HG02970 (cell line): ENCODE measurements around the gene KDM4C.
"Not testable (repeated sequence)": the region's sequence is repeated elsewhere in the genome, so short reads cannot be mapped to it uniquely, and the experiment has no call there.

Experiments
- ATAC-seq: cut with Tn5 transposase; IDR thresholded peaks from one replicate; pipeline ENCODE4 v1.9.1; 2021; ENCODE audit warnings: mild to moderate bottlenecking, moderate library complexity, moderate number of reproducible peaks; ENCODE audit not compliant: unreplicated experiment, low FRiP score

Gene KDM4C

GRCh38 chr9:6794936-6795335 is 37.2 kb downstream of the KDM4C start:
- ATAC-seq = no peak

- no peak for ATAC-seq
Observed at GRCh38 chr9:6802926-6803325, 45.2 kb downstream of the KDM4C start.

DNA sequence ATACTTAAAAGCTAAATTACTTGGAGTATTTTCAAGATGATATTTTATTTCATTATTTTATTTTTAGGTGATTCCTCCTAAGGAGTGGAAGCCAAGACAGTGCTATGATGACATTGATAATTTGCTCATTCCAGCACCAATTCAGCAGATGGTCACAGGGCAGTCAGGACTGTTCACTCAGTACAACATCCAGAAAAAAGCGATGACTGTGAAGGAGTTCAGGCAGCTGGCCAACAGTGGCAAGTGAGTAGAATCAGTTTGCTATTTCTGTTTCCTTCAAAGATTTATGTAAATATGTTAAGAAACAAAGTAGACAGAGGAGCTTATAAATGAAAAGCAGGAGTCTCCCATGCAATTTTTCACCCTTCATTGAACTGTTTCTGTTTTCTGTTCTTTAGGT is 47.8 kb downstream of the KDM4C start:
- no peak for ATAC-seq

GRCh38 chr9:6806318-6806717 is 48.5 kb downstream of the KDM4C start:
- not testable (repeated sequence) for ATAC-seq

DNA sequence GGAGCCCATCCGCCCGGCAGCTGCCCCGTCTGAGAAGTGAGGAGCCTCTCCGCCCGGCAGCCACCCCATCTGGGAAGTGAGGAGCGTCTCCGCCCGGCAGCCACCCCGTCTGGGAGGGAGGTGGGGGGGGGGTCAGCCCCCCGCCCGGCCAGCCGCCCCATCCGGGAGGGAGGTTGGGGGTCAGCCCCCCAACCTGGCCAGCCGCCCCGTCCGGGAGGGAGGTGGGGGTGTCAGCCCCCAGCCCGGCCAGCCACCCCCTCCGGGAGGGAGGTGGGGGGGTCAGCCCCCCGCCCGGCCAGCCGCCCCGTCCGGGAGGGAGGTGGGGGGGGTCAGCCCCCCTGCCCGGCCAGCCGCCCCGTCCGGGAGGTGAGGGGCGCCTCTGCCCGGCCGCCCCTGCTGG is 49.9 kb downstream of the KDM4C start:
- not testable (repeated sequence) for ATAC-seq

- no peak for ATAC-seq
Observed at GRCh38 chr9:6811436-6811835, 53.7 kb downstream of the KDM4C start.

- ATAC-seq = no peak
Observed at GRCh38 chr9:6816581-6816980, 58.8 kb downstream of the KDM4C start.

DNA sequence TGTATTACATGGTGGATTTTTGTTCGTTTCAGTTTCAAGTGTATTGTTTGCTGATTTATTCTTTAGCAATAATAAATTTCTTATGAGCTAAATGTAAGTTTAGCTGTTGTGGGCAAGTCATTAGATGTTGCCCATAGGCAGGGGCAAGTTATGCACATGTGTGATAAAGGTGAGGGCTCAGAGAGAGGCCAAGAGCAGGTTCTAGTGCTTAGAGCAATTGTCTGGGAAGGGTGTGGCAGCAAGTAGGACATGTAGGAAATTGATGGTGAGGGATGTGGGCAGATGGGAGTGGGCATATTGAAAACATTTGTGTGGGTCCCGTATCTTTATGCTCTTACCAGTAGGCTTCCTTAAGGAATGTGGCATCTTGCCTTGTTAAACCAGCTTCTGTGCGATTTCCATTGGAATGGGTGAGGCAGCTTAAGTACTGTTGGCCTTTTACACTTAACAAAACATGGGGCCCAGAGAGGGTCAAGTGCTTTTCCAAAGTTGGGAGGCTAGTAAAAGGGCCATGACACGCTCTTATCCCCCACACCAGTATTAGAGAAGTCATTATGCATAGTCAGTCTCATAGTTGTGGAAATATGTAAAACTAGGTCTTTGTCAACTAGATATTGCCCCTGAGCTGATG is 60.6 kb downstream of the KDM4C start:
- ATAC-seq = no peak

- no peak for ATAC-seq
Observed at GRCh38 chr9:6819112-6819511, 61.3 kb downstream of the KDM4C start.

DNA sequence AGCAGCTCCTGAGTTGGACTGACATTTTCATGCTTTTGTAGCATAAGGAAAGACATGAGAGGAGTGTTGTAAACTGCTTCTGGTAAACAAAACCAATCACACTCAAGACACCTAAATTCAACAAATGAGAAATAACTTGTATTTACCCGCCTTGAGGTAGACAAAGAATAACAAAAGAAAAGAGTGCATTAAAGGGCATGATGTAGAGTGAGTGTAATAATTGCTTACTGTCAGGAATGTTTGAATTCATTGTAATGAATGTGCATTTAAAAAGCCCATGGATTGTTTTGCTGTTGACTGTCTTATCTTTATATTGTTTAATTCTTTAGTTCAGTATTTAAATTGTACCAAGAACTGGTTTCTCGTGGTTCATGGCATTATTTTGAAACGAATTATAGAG is 61.8 kb downstream of the KDM4C start:
- ATAC-seq = no peak

DNA sequence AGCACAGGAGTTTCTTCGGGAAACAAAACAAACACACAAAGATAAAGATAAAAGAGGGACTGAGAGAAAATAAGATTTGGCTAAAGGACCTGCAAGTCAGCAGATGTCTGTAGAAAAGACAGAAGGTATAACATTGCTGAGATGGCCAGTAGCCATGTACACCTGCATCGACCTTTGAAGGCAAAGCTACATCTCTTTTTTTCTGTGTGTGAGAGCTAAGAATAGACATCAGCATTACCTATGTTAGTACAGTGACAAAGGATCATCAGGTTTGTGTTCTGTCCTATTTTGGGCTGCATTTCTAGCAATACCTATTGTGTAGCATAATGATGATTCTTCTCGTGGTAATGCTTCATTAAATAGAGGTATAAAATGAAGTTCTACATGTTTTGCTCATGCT is 64.9 kb downstream of the KDM4C start:
- ATAC-seq = no peak

DNA sequence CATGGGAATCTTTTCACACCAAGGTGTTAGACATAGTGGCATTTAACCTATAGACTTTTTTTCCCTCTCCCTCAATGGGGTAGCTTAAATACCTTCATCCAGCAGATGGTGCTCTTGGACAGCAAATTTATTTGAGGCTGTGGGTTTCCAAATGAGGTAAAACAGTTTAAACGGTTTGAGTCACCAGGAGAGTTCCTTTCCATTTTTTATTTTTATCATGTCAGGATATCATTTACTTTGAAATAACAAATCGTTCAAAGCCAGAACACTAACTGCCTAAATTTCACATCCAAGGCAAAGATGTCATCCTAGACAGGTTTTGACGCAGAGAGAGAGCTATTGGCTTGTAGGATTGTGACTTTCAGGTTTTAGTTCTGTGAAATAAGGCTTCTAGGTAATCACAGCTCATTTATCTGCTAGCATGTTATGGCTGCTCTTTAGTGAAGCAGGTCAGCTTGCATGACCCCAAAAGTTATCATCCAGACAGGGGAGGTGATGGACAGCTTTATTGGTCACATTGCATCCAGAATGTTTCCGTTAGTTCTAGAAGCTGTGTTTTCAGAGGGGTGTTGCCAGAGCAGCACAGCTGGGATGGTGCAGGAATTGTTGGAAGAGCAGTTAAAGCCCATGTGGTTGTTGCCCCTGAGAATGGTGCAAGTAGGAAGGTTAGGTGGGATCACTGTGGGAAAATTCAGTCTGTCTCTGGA is 69.8 kb downstream of the KDM4C start:
- ATAC-seq = no peak

- no peak for ATAC-seq
Observed at GRCh38 chr9:6829027-6829426, 71.3 kb downstream of the KDM4C start.

GRCh38 chr9:6829536-6829935 is 71.8 kb downstream of the KDM4C start:
- ATAC-seq = no peak

DNA sequence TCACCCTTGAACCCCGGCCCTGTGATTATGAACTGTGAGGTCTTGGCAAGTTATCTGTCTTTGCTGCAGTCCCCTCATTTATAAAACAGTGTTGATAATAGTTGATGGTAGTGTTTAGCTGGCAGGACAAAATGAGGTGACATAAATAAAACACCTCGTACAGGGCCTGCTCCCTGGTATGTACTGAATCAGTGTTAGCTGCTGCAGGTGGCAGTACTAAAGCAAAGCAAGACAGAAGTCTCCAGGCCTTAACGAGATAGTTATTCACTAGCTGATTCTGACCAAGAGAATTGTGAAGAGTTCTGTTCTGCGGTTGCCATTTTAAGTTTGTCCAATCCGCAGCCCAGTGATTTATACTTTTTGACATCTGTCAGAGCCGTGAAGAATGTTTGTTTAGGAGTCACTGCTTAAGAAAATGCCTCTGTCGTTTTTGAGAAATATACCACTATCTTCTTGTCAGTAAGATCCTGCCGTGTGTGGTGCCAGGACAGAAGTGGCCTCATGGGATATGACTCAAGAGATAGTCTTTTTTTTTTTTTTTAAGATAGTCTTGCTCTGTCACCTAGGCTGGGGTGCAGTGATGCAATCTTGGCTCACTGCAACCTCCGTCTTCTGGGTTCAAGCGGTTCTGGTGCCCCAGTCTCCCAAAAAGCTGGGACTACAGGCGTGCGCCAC is 75.9 kb downstream of the KDM4C start:
- ATAC-seq = no peak

- ATAC-seq = no peak
Observed at GRCh38 chr9:6834306-6834705, 76.5 kb downstream of the KDM4C start.

DNA sequence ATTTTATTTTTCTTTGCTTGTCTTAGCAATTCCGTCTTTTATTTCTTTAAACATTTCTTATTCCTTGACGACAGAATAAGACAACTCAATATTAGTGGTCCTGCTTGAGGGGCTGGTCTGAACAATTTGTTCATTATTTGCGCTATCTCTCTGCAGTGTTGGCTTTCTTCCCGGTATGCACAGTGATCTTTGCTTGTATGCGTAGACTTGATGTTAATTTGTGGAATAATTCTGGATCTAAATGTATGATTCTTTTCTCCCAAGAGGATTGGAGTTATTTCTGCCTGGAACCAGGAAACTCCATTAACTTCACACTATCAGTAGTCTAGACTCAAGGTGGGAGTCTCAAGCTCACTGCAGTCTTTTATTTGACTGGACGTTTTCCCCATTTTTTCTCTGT is 80.4 kb downstream of the KDM4C start:
- ATAC-seq = no peak

DNA sequence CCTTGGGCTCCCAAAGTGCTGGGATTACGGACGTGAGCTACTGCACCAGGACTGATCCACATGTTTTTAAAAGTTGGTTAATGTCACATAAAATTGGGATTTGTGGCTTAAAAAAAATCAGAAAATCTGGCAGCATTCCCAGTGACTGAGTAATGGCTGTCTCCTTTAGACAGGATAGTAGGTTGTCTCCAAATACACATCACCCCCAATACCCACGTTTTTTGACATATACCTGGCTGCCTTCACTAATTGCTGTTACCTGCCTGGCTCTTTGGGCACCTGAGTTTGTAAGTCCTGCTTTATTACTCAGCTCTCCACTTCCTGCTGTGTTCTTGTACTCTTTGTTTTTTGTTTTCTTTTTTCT is 84.8 kb downstream of the KDM4C start:
- ATAC-seq = no peak

GRCh38 chr9:6843742-6844141 is 86.0 kb downstream of the KDM4C start:
- no peak for ATAC-seq

- ATAC-seq = no peak
Observed at GRCh38 chr9:6844267-6844666, 86.5 kb downstream of the KDM4C start.

DNA sequence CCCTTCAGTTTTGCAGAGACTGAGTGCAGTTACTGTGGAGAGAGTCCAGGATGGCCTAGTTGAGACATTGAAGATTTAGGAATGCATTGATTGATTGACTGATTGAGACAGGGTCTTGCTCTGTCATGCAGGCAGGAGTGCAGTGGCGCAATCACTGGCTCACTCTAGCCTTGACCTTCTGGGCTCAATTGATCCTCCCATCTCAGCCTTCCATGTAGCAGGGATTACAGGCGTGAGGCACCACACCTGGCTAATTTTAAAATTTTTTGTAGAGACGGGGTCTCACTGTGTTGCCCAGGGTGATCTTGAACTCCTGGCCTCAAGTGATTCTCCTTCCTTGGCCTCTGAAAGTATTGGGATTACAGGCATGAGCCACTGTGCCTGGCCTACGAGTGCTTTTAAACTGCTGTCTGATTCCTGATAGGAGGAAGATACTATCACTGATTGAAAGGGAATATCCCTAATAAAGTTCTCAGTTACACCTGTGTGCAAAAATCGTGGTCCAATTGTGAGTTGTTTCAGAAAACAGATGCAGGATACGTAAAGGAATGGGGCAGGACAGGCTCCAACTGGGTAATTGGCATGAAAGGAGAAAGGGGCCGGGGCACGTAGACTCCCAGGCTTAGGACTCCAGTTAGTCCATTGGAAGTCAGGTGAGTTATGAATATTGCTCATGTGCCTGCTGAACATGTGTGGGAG is 87.5 kb downstream of the KDM4C start:
- no peak for ATAC-seq
